DOHH2 (cell line): ENCODE results near the gene FPR2.

ENCODE experiments used
- H3F3A ChIP-seq: fragments of 200-600 bp; sonication (generic), shearing (Covaris generic); 2 replicates; pipeline ENCODE4 v1.6.0; 2016; ENCODE audit warnings: antibody characterized with exemption, mild to moderate bottlenecking; ENCODE audit not compliant: control insufficient read depth, insufficient read depth
- H3K27ac ChIP-seq: fragments of 200-600 bp; sonication (generic); 2 replicates; pipeline ENCODE4 v1.5.1; 2014; ENCODE audit warnings: low read depth, mild to moderate bottlenecking, low read length, moderate library complexity
- H3K27me3 ChIP-seq: fragments of 200-600 bp; sonication (generic); 2 replicates; pipeline ENCODE4 v1.6.1; 2014; ENCODE audit warnings: mild to moderate bottlenecking, low read length, mixed read lengths; ENCODE audit not compliant: control insufficient read depth
- H3K36me3 ChIP-seq: fragments of 200-600 bp; sonication (generic); 2 replicates; pipeline ENCODE4 v1.6.1; 2014; ENCODE audit warnings: mild to moderate bottlenecking, low read length, moderate library complexity, mixed read lengths; ENCODE audit not compliant: control insufficient read depth
- H3K4me1 ChIP-seq: fragments of 200-600 bp; sonication (generic); 2 replicates; pipeline ENCODE4 v1.6.1; 2014; ENCODE audit warnings: mild to moderate bottlenecking, low read length, mixed read lengths; ENCODE audit not compliant: control insufficient read depth
- H3K4me2 ChIP-seq: fragments of 200-600 bp; sonication (generic); 2 replicates; pipeline ENCODE4 v1.6.0; 2014; ENCODE audit warnings: mild to moderate bottlenecking, low read length, moderate library complexity
- H3K4me3 ChIP-seq: fragments of 200-600 bp; sonication (generic); 2 replicates; pipeline ENCODE4 v1.5.1; 2014; ENCODE audit warnings: mild to moderate bottlenecking, low read length, mixed read lengths
- H3K79me2 ChIP-seq: fragments of 200-600 bp; sonication (generic); 2 replicates; pipeline ENCODE4 v1.6.1; 2014; ENCODE audit warnings: mild to moderate bottlenecking, low read length, mixed read lengths; ENCODE audit not compliant: control insufficient read depth
- H3K9me2 ChIP-seq: fragments of 200-600 bp; sonication (generic); replicated peaks from 2 replicates; pipeline ENCODE4 v1.6.1; 2014; ENCODE audit warnings: mild to moderate bottlenecking, low read length, mixed read lengths; ENCODE audit not compliant: control insufficient read depth
- H3K9me3 ChIP-seq: fragments of 200-600 bp; sonication (generic); 2 replicates; pipeline ENCODE4 v1.6.1; 2014; ENCODE audit warnings: antibody characterized with exemption, low read length, mixed read lengths; ENCODE audit not compliant: control insufficient read depth, insufficient read depth
- H4K20me1 ChIP-seq: fragments of 200-600 bp; sonication (generic); 2 replicates; pipeline ENCODE4 v1.6.0; 2014; ENCODE audit warnings: low read depth, mild to moderate bottlenecking, antibody characterized with exemption, low read length, moderate library complexity; ENCODE audit not compliant: control insufficient read depth, insufficient read depth
- CTCF ChIP-seq: fragments of 200-600 bp; sonication (generic); IDR thresholded peaks from one replicate; pipeline ENCODE4 v1.5.1; 2014; ENCODE audit warnings: antibody characterized with exemption, mild to moderate bottlenecking, low read depth, low read length; ENCODE audit not compliant: poor library complexity, severe bottlenecking
- EZH2phosphoT487 ChIP-seq: fragments of 200-600 bp; sonication (generic); IDR thresholded peaks from 2 replicates; pipeline ENCODE4 v1.6.1; 2017; ENCODE audit warnings: borderline replicate concordance, mild to moderate bottlenecking, antibody characterized with exemption, low read length, moderate library complexity, mixed read lengths

The FPR2 gene

GRCh38 chr19:51800473-51801244 is 39.7 kb downstream of the FPR2 start:
- Histone ChIP-seq H3K27me3 (no peaks in the 10 kb centered on the region), H3K9me2 (no peaks in the 10 kb centered on the region), H3K9me3 (no peaks in the 10 kb centered on the region; the same call in 1 of the 2 replicates), H3F3A (no peaks in the 10 kb centered on the region), H3K36me3 (no peaks in the 10 kb centered on the region), H3K27ac (no peak overlapping the region), H3K4me3 (no peak overlapping the region), H3K4me2 (no peak overlapping the region), H4K20me1 (no peaks in the 10 kb centered on the region), H3K4me1 (no peaks in the 10 kb centered on the region), H3K79me2 (no peaks in the 10 kb centered on the region)
- TF ChIP-seq CTCF (no peak), EZH2phosphoT487 (no peak)

GRCh38 chr19:51802775-51803174 is 41.8 kb downstream of the FPR2 start:
- Histone ChIP-seq H3K36me3 (no peaks in the 10 kb centered on the region), H3K27ac (no peak overlapping the region), H3K4me3 (no peak overlapping the region), H3K4me2 (no peak overlapping the region), H3K9me2 (no peaks in the 10 kb centered on the region), H3F3A (no peaks in the 10 kb centered on the region), H3K4me1 (no peaks in the 10 kb centered on the region), H3K27me3 (no peaks in the 10 kb centered on the region), H4K20me1 (no peaks in the 10 kb centered on the region), H3K9me3 (no peaks in the 10 kb centered on the region; the same call in 1 of the 2 replicates), H3K79me2 (no peaks in the 10 kb centered on the region)
- no peak for TF ChIP-seq CTCF
- no peak for TF ChIP-seq EZH2phosphoT487

GRCh38 chr19:51803519-51803918 is 42.5 kb downstream of the FPR2 start:
- H3K4me3 ChIP-seq = no peak overlapping the region
- no peak overlapping the region for H3K27ac ChIP-seq
- no peaks in the 10 kb centered on the region for H3K9me2 ChIP-seq
- TF ChIP-seq CTCF (no peak), EZH2phosphoT487 (no peak)
- H3K36me3 ChIP-seq = no peaks in the 10 kb centered on the region
- no peaks in the 10 kb centered on the region for H3F3A ChIP-seq
- no peaks in the 10 kb centered on the region for H3K27me3 ChIP-seq
- H3K9me3 ChIP-seq = no peaks in the 10 kb centered on the region
- no peaks in the 10 kb centered on the region for H4K20me1 ChIP-seq
- no peak overlapping the region for H3K4me2 ChIP-seq
- no peaks in the 10 kb centered on the region for H3K4me1 ChIP-seq
- H3K79me2 ChIP-seq = no peaks in the 10 kb centered on the region
